Mesendoderm (in vitro differentiated cells): ENCODE results near the gene TVP23C.

Experiments used
- DNase-seq: peaks from one replicate; pipeline ENCODE4 v3.0.0; 2013
- H2AK5ac ChIP-seq: 2 replicates; pipeline ENCODE4 v1.6.1; 2013; ENCODE audit warnings: low read length, inconsistent platforms
- H2BK120ac ChIP-seq: 2 replicates; pipeline ENCODE4 v1.6.1; 2013; ENCODE audit warnings: low read depth, mild to moderate bottlenecking, low read length, moderate library complexity, mixed read lengths
- H2BK15ac ChIP-seq: replicated peaks from 2 replicates; pipeline ENCODE4 v1.6.1; 2013; ENCODE audit warnings: low read depth, mild to moderate bottlenecking, moderate library complexity
- H2BK5ac ChIP-seq: 2 replicates; pipeline ENCODE4 v1.6.1; 2013; ENCODE audit warnings: low read length, inconsistent platforms
- H3K18ac ChIP-seq: 2 replicates; pipeline ENCODE4 v1.6.1; 2013; ENCODE audit warnings: mild to moderate bottlenecking, low read length, mixed read lengths
- H3K23ac ChIP-seq: one replicate; pipeline ENCODE4 v1.6.1; 2013; ENCODE audit warnings: low read length
- H3K27ac ChIP-seq: 2 replicates; pipeline ENCODE4 v1.5.1; 2013; ENCODE audit warnings: low read depth, mild to moderate bottlenecking, inconsistent platforms, low read length, moderate library complexity
- H3K27me3 ChIP-seq: 2 replicates; pipeline ENCODE4 v1.6.1; 2013; ENCODE audit warnings: low read length, control low read depth, mild to moderate bottlenecking, inconsistent platforms; ENCODE audit not compliant: insufficient read depth, poor library complexity
- H3K36me3 ChIP-seq: 2 replicates; pipeline ENCODE4 v1.6.1; 2013; ENCODE audit warnings: low read length, inconsistent platforms; ENCODE audit not compliant: control insufficient read depth, insufficient read depth
- H3K4ac ChIP-seq: one replicate; pipeline ENCODE4 v1.6.1; 2013; ENCODE audit warnings: low read depth, mild to moderate bottlenecking, low read length, moderate library complexity
- H3K4me1 ChIP-seq: 2 replicates; pipeline ENCODE4 v1.6.1; 2013; ENCODE audit warnings: low read depth, low read length, inconsistent platforms; ENCODE audit not compliant: control insufficient read depth
- H3K4me2 ChIP-seq: 2 replicates; pipeline ENCODE4 v1.6.1; 2013; ENCODE audit warnings: low read length
- H3K4me3 ChIP-seq: 2 replicates; pipeline ENCODE4 v1.5.1; 2013; ENCODE audit warnings: mild to moderate bottlenecking, low read length
- H3K56ac ChIP-seq: one replicate; pipeline ENCODE4 v1.6.1; 2013; ENCODE audit warnings: low read length
- H3K79me1 ChIP-seq: 2 replicates; pipeline ENCODE4 v1.6.1; 2013; ENCODE audit warnings: low read length, inconsistent platforms
- H3K79me2 ChIP-seq: 2 replicates; pipeline ENCODE4 v1.6.1; 2013; ENCODE audit warnings: mild to moderate bottlenecking, low read length; ENCODE audit not compliant: control insufficient read depth, insufficient read depth
- H3K9ac ChIP-seq: 2 replicates; pipeline ENCODE4 v1.6.1; 2013; ENCODE audit warnings: low read length, inconsistent platforms
- H4K5ac ChIP-seq: one replicate; pipeline ENCODE4 v1.6.1; 2013; ENCODE audit warnings: low read length
- H4K8ac ChIP-seq: one replicate; pipeline ENCODE4 v1.6.1; 2013; ENCODE audit warnings: low read depth, mild to moderate bottlenecking, control low read depth, low read length, moderate library complexity
- WGBS: extraction: QIAGEN DNeasy Blood & Tissue Kit; methylation state at CpG from one replicate; pipeline ENCODE4 v1.1.7; 2013; ENCODE audit warnings: low lambda C conversion rate, missing lambda C conversion rate; ENCODE audit not compliant: insufficient coverage; ENCODE audit errors: extremely low coverage; 5-methylcytosine and 5-hydroxymethylcytosine counted together

The TVP23C gene

DNA sequence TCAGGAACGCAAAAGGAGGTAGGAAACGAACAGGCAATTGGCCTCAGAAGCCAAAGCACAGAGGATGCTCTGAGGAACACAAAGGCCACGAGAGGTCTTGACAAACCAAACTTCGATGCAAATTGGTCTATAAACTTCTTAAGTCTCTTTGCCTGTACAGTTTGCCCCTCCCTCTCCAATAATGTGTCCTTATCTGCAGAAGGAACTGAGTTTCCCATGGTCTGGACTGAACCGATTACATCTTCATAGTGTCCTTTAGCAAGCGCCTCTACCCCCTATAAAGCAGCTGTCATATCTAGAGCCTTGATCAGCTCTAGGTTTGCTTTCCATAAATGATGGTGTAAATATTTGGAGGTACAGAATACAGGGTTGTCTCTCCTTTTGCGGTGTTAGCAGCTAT, 92.7 kb downstream of the TVP23C start:
- H3K4me2 ChIP-seq, result no peak overlapping the region
- no peaks in the 10 kb centered on the region for H3K79me1 ChIP-seq
- H2BK120ac ChIP-seq, result no peak overlapping the region
- H3K9ac ChIP-seq, result no peak overlapping the region
- no peak overlapping the region for H3K23ac ChIP-seq
- H3K18ac ChIP-seq, result no peak overlapping the region
- H2BK15ac ChIP-seq, result no peak overlapping the region
- no peaks in the 10 kb centered on the region for H3K79me2 ChIP-seq
- no peak for DNase-seq
- H2BK5ac ChIP-seq, result no peak overlapping the region
- no peak overlapping the region for H4K8ac ChIP-seq
- no peaks in the 10 kb centered on the region for H3K27me3 ChIP-seq
- no peaks in the 10 kb centered on the region for H3K36me3 ChIP-seq
- no peak overlapping the region for H3K4ac ChIP-seq
- WGBS, result no CpG with 5 or more reads among the region's 7 CpGs
- H3K4me1 ChIP-seq, result no peaks in the 10 kb centered on the region
- H3K56ac ChIP-seq, result no peak overlapping the region
- H3K27ac ChIP-seq, result no peak overlapping the region
- no peak overlapping the region for H3K4me3 ChIP-seq
- no peak overlapping the region for H4K5ac ChIP-seq
- no peak overlapping the region for H2AK5ac ChIP-seq

DNA sequence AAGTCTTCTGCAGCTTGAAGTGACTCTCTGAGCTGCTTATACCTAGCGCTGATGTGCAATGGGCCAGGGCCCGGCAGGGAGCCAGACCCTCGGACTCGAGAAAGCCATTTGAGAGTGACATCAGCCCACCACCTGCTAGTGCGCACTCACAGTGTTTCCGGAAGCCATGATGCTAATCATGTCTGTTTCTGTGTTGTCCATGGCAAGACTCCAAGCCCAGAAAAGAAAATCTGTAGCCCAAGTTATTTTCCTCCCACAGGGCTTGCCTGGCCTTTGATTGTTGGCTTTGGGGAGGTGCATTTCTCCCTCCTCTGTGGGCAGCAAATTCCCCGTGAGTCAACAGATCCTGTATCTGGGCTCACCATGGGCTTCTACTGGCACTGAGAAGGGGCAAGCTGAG, 94.0 kb downstream of the TVP23C start:
- Histone ChIP-seq H2AK5ac (no peak overlapping the region), H3K9ac (no peak overlapping the region), H3K36me3 (no peaks in the 10 kb centered on the region), H3K27me3 (no peaks in the 10 kb centered on the region), H3K4me3 (no peak overlapping the region), H3K79me1 (no peaks in the 10 kb centered on the region), H3K23ac (no peak overlapping the region), H3K4me1 (no peaks in the 10 kb centered on the region), H3K79me2 (no peaks in the 10 kb centered on the region), H3K27ac (no peak overlapping the region), H4K5ac (no peak overlapping the region), H2BK5ac (no peak overlapping the region), H2BK120ac (no peak overlapping the region), H3K56ac (no peak overlapping the region), H3K4ac (no peak overlapping the region), H4K8ac (no peak overlapping the region), H2BK15ac (no peak overlapping the region), H3K18ac (no peak overlapping the region), H3K4me2 (no peak overlapping the region)
- no CpG with 5 or more reads among the region's 7 CpGs for WGBS
- no peak for DNase-seq

DNA sequence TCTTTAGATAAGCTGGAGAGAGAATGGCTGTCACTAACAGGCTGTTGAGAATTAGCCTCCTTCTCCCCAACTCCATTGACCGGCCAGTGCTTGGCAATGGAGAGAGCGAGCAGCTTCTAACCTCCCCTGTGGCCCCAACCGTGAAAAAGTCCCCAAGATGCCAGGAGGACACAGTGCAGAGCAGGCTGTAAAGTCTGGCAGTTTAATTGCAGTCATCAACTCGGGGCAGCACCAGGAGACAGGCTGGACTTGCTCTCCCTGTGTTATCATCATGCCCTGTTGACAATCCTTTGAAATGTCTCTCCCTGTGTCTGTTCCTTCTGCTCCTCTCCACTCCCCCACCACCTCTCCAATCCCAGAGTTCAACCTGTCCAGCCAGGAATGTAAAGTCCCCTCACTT, 95.2 kb downstream of the TVP23C start:
- H2BK15ac ChIP-seq, result no peak overlapping the region
- WGBS, result no CpG with 5 or more reads among the region's 4 CpGs
- H3K9ac ChIP-seq, result no peak overlapping the region
- no peak overlapping the region for H4K8ac ChIP-seq
- H3K23ac ChIP-seq, result no peak overlapping the region
- H2AK5ac ChIP-seq, result no peak overlapping the region
- H3K36me3 ChIP-seq, result no peaks in the 10 kb centered on the region
- H3K4me1 ChIP-seq, result no peaks in the 10 kb centered on the region
- H3K18ac ChIP-seq, result no peak overlapping the region
- no peak overlapping the region for H3K4ac ChIP-seq
- no peak overlapping the region for H4K5ac ChIP-seq
- H3K27me3 ChIP-seq, result no peaks in the 10 kb centered on the region
- DNase-seq, result no peak
- H3K27ac ChIP-seq, result no peak overlapping the region
- no peak overlapping the region for H3K56ac ChIP-seq
- no peak overlapping the region for H2BK5ac ChIP-seq
- H3K79me1 ChIP-seq, result no peaks in the 10 kb centered on the region
- H3K79me2 ChIP-seq, result no peaks in the 10 kb centered on the region
- no peak overlapping the region for H3K4me2 ChIP-seq
- no peak overlapping the region for H2BK120ac ChIP-seq
- no peak overlapping the region for H3K4me3 ChIP-seq

DNA sequence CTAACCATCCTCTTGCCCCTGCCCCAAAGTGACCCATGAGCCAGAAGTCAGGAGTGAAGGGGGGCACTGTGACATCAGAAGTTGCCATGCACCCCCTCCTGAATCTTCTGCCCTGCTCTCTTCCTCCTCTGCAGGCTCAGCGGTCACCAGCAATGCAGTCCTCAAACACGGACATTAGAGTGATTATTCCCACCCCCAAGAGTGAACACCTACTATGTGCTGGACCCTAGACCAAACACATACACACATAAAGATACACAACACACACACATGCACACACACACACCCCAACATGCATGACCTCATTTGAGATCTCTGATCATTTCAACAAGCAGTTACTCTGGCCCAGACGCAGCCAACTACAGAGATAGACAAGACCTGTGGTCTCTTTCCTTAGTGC, 95.7 kb downstream of the TVP23C start, which contains the start of gene CDRT4:
Gene CDRT4, minus strand, starts transcription at position 30 of the 400 bp plus-strand sequence. CDS start 27,383 bp downstream, outside the sequence.
- H3K4me1 ChIP-seq, result no peaks in the 10 kb centered on the region
- H3K79me2 ChIP-seq, result no peaks in the 10 kb centered on the region
- no peak within 1 kb of the TSS for H3K27ac ChIP-seq
- no peak within 1 kb of the TSS for H2AK5ac ChIP-seq
- H3K27me3 ChIP-seq, result no peaks in the 10 kb centered on the region
- H3K4me3 ChIP-seq, result no peak within 1 kb of the TSS
- no peak within 1 kb of the TSS for H3K4ac ChIP-seq
- H2BK5ac ChIP-seq, result no peak within 1 kb of the TSS
- no CpG with 5 or more reads among the region's 3 CpGs for WGBS
- H2BK120ac ChIP-seq, result no peak within 1 kb of the TSS
- H3K9ac ChIP-seq, result no peak within 1 kb of the TSS
- H3K79me1 ChIP-seq, result no peaks in the 10 kb centered on the region
- H3K18ac ChIP-seq, result no peak within 1 kb of the TSS
- H4K8ac ChIP-seq, result no peak within 1 kb of the TSS
- no peak for DNase-seq
- no peak within 1 kb of the TSS for H3K23ac ChIP-seq
- H3K36me3 ChIP-seq, result no peaks in the 10 kb centered on the region
- no peak within 1 kb of the TSS for H4K5ac ChIP-seq
- H3K56ac ChIP-seq, result no peak within 1 kb of the TSS
- H3K4me2 ChIP-seq, result no peak within 1 kb of the TSS
- H2BK15ac ChIP-seq, result no peak within 1 kb of the TSS

DNA sequence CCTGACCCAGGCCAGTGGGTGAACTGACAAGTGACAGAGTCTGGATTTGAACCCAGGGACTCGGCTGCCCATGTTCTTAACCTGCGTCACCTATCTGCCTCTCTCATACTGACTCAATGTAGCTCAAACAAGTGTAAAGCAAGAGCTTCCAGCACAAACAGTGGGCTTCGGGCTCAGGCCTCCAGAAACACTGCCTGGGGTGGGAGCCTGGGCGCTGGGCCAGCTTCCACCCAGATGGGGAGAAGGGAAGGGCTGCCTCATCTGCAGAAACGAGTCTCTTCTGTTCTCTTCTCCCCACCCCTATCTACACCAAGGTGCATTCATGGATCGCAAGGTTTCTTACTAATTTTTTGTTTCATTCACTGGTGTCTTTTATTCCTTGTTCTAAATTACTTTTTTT, 97.2 kb downstream of the TVP23C start:
- no peak overlapping the region for H3K27ac ChIP-seq
- H3K9ac ChIP-seq, result no peak overlapping the region
- H4K5ac ChIP-seq, result no peak overlapping the region
- no peak overlapping the region for H3K18ac ChIP-seq
- no peak overlapping the region for H2BK15ac ChIP-seq
- H3K56ac ChIP-seq, result no peak overlapping the region
- no peaks in the 10 kb centered on the region for H3K79me2 ChIP-seq
- H2BK120ac ChIP-seq, result no peak overlapping the region
- H3K27me3 ChIP-seq, result no peaks in the 10 kb centered on the region
- no peaks in the 10 kb centered on the region for H3K36me3 ChIP-seq
- H3K4me1 ChIP-seq, result no peaks in the 10 kb centered on the region
- no peak overlapping the region for H2BK5ac ChIP-seq
- H3K4me3 ChIP-seq, result no peak overlapping the region
- WGBS, result no CpG with 5 or more reads among the region's 6 CpGs
- no peak overlapping the region for H3K23ac ChIP-seq
- no peak for DNase-seq
- no peak overlapping the region for H3K4me2 ChIP-seq
- H4K8ac ChIP-seq, result no peak overlapping the region
- H3K4ac ChIP-seq, result no peak overlapping the region
- no peaks in the 10 kb centered on the region for H3K79me1 ChIP-seq
- no peak overlapping the region for H2AK5ac ChIP-seq

DNA sequence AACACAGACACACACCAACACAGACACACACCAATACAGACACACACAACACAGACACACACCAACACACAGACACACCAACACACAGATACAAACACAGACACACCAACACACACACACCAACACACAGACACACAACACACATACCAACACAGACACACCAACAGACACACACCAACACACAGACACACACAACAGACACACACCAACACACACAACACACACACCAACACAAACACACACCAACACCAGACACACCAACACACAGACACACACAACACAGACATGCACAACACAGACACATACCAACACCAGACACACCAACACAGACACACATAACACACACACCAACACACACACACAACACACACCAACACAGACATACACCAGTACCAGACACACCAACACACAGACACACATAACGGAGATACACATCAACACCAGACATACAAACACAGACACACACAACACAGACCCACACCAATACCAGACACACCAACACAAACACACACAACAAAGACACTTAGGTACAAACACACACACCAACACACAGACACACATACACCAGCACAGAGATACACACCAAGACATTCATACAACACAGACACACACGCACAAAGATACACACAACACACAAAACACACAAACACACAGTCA, 98.1 kb downstream of the TVP23C start:
- Histone ChIP-seq H3K4ac (no peak overlapping the region), H3K27ac (no peak overlapping the region), H3K4me2 (no peak overlapping the region), H3K36me3 (no peaks in the 10 kb centered on the region), H3K4me1 (no peaks in the 10 kb centered on the region), H2BK120ac (no peak overlapping the region), H3K4me3 (no peak overlapping the region), H2BK5ac (peak overlapping the region; percentile 25), H3K56ac (no peak overlapping the region), H2AK5ac (no peak overlapping the region), H4K8ac (no peak overlapping the region), H3K79me1 (no peaks in the 10 kb centered on the region), H3K9ac (no peak overlapping the region), H3K23ac (no peak overlapping the region), H2BK15ac (no peak overlapping the region), H4K5ac (no peak overlapping the region), H3K27me3 (no peaks in the 10 kb centered on the region), H3K79me2 (no peaks in the 10 kb centered on the region), H3K18ac (no peak overlapping the region)
- no CpG with 5 or more reads among the region's 2 CpGs for WGBS
- DNase-seq, result no peak
